ENCODE measurements around the gene CFAP46.

CFAP46 gene

GRCh38 chr10:132942101-132943057, at the start of gene CFAP46:
CFAP46 (minus strand) TSS chr10:132942570; CDS start chr10:132942484, 86 bp downstream.
- DNase-seq (ENCODE audit: low read depth in 2 of 2): no peak

GRCh38 chr10:132991706-132992432, 49.5 kb upstream of the CFAP46 start:
- no peak for DNase-seq (ENCODE audit: low read depth in 2 of 2)

DNA sequence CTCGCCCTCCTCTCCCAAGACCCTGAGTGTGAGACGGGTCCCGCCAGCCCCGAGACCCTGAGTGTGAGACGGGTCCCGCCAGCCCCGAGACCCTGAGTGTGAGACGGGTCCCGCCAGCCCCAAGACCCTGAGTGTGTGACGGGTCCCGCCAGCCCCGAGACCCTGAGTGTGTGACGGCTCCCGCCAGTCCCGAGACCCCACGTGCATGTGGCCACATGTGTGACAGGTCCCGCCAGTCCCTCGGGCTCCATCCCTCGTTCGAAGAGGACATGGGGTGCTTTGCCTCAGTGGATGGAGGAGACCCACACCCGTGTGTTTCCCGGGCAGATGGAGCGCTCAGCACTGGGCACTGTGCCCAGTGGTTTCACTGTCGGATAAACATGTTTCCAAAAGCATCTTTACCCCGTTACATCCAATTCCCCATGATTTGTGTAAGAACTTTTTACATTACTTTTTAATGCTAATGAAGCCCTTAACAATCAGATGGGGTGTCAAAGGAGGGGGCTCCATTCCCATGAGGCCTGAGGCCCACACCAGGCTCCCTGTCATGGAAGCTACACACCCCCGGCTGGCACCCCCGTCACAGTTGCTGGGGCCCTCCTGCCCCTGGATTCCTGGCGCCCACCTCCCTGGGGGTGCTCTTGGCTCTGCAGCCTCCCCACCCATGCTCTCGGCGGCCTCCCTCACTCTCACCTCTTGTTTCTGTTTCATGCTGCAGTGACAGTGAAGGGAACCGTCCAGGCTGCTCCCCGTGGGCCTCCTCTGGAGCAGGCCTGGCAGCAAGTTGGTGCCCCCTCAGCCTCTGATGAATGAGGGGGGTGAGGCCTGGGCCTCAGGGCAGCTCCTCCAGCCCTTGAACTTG, 48.5 kb upstream of the CFAP46 start:
- no peak for DNase-seq (ENCODE audit: low read depth in 2 of 2)

- DNase-seq (ENCODE audit: low read depth in 2 of 2): no peak
These were observed 47.4 kb upstream of the CFAP46 start for GRCh38 chr10:132989476-132990415.

- DNase-seq (ENCODE audit: low read depth in 2 of 2): no peak
These were observed 46.6 kb upstream of the CFAP46 start for GRCh38 chr10:132988988-132989387.

GRCh38 chr10:132987671-132988571, 45.6 kb upstream of the CFAP46 start:
- no peak for DNase-seq (ENCODE audit: low read depth in 2 of 2)

DNA sequence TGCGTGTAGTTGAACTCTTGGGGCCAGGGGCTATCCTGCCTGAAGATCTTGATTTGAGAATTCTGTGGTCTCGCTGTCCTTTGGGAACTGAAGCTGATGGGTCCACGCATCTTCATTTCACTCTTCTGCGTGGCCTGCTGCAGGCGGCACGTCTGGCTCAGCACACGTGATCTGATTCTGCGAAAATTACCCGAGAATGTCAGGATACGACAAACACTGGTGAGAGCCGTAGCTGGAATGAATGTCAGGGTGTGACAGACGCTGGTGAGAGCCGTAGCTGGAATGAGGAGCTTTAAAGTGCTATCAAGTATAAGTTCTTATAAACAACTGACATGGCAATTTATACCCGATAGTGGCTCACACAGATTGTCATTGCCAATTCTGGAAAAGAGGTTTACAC, 44.6 kb upstream of the CFAP46 start:
- DNase-seq (ENCODE audit: low read depth in 2 of 2): no peak

- no peak for DNase-seq (ENCODE audit: low read depth in 2 of 2)
These were observed 44.2 kb upstream of the CFAP46 start for GRCh38 chr10:132986576-132986975.

DNA sequence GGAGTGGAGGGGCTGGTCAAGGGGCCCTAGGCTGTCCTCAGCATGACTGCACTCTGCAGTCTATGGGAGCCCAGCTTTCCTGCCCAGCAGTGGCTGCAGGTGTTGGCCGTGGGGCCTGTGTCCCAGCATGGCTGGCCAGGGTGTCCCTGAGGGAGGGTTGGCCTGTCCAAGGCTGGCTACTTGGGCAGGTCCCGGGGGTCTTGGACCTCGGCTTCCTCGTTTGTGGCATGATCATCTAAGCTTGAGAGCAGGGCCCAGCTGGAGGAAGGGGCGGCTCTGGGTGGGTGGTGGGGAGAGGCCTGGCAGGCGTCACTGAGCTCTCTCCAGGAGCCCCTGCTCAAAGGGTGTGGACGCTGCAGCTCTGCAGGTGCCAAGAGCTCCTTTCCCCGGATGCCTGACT, 43.7 kb upstream of the CFAP46 start:
- no peak for DNase-seq (ENCODE audit: low read depth in 2 of 2)

- DNase-seq (ENCODE audit: low read depth in 2 of 2): no peak
These were observed 43.2 kb upstream of the CFAP46 start for GRCh38 chr10:132985546-132985900.

DNA sequence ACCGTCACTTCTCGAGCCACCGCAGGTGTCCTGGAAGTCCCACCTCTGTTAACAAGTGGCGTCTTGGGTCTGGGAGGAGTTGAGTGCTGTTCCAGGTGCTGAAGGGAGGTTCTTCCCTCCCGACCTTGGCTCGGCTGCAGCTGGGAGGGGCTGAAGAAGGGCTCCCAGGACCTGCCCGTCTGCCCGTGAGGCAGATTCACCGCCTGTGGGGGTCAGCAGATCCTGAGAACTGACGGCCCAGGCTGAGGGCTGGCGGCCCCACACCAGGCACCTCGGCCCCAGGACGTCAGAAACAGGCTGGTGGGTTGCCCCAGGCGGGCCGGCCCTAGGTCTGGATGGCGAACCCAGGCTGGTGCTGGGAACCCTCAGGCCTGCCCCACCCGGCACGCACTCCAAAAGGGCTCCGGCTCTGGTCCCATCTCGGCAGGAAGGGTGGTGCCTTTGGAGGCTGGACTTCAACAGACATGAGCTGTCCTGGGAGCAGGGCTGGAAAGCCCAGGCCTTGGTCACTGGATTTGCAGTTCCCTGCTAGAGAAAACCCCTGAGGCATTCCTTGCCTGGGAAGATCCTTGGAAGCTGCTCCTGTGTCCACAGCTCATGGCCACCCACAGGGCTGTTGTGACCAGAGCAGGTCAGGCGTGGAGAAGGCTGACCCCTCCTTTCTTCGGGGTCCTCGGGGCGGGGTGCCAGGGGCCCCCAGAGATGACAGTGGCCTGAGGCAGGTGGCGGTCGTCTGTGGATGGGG, 42.6 kb upstream of the CFAP46 start:
- DNase-seq (ENCODE audit: low read depth in 2 of 2): no peak

DNA sequence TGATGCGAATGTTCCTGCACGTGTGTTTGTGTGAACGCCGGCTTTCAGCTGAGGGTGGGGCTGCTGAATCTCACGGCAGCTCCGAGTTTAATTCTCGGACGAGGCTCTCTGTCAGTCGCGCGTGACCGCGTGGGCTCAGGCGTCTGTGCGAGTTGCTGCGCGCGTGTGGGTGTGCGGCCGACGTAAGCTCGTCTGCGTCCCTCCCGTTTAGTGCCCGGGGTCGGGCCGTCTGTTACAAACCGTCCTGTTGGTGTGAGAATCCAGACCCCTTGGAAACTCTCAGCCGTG, 41.6 kb upstream of the CFAP46 start:
- DNase-seq (ENCODE audit: low read depth in 2 of 2): no peak

GRCh38 chr10:132983252-132984007, 41.1 kb upstream of the CFAP46 start:
- no peak for DNase-seq (ENCODE audit: low read depth in 2 of 2)

GRCh38 chr10:132982301-132982989, 40.1 kb upstream of the CFAP46 start:
- DNase-seq (ENCODE audit: low read depth in 2 of 2): no peak

GRCh38 chr10:132981746-132982145, 39.4 kb upstream of the CFAP46 start:
- no peak for DNase-seq (ENCODE audit: low read depth in 2 of 2)

- DNase-seq (ENCODE audit: low read depth in 2 of 2): no peak
These were observed 38.8 kb upstream of the CFAP46 start for GRCh38 chr10:132981173-132981555.

DNA sequence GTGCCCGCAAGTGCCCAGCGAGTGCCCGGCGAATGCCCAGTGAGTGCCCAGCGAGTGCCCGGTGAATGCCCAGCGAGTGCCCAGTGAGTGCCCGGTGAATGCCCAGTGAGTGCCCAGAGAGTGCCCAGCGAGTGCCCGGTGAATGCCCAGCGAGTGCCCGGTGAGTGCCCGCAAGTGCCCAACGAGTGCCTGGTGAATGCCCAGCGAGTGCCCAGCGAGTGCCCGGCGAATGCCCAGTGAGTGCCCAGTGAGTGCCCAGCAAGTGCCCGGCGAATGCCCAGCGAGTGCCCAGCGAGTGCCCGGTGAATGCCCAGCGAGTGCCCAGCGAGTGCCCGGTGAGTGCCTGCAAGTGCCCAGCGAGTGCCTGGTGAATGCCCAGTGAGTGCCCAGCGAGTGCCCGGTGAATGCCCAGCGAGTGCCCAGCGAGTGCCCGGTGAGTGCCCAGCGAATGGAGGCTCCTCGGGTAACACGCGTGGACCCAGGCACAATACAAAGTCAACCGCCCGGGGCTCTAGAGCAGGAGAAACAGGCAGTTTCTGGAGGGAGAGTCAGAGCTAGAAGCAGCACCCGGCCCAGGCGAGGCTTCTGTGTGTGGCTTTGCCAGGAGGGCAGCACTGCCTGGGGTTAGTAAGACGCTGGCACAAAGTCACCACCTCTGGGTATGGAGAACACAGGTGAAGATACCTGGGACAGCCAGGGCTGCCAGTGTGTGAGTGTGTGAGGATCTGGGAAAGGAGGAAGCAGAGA, 38.2 kb upstream of the CFAP46 start:
- DNase-seq (ENCODE audit: low read depth in 2 of 2): no peak
